Non-pigmented ciliary epithelial cell (primary cell): ENCODE results near the gene ARL9.
A peak's percentile ranks its signal among the peaks of the same experiment; 100 is the strongest.

Experiments used
- DNase-seq: peaks from one replicate; pipeline ENCODE4 v3.0.0-alpha.2; 2010; ENCODE audit warnings: low read depth

Gene ARL9

DNA sequence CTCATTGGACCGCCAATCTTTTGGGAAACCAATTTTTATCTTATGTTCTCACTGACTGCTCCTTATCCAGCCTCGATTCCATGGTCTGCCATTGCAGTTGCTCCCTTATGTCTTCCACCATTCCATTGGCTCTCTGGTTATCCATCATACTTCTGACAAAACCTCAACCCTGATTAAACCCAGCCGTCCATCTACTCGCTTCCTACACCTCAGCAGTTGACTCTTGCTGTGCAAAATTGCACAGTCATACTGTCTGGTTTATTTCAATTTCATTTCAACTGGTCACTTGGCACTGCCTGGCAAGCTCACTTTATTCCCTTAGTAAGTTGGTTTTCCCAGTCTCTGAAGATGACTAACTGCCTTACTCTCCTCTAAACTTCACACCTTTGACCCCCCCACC, 26.2 kb downstream of the ARL9 start:
- no peak for DNase-seq

DNA sequence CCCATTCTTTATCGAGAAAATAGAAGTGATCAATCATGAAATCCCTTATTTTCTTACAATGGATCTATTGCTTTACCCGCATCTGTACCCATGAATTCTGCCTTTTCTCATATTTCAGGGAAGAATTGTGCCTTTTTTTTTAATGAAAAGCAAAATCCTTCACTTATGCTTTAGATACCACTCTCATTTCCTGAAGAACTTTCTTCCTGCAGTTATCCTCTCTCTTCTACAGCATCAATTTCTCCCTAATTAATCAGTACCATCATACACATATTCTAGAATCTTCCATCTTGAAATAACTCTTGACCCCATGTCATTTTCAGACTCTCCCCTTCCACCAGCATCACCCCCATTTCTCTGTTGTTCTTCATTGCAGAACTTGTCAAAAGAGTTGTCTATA, 26.6 kb downstream of the ARL9 start:
- no peak for DNase-seq

DNA sequence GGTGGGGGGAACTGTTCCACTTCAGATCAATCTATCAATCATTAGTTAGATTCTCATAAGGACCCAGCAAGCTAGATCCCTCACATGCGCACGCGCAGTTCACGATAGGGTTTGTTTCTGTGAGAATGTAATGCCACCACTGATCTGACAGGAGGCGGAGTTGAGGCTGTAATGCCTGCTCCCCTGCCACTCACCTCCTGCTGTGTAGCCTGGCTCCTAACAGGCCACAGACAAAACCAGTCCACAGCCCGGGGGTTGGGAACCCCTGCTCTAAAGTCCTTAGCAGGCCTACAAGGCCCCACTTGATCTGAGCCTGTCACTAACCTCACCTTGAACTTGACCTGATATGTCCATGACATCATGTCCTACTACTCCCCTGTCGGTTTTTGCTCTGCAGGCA, 30.3 kb downstream of the ARL9 start:
- DNase-seq: no peak

DNA sequence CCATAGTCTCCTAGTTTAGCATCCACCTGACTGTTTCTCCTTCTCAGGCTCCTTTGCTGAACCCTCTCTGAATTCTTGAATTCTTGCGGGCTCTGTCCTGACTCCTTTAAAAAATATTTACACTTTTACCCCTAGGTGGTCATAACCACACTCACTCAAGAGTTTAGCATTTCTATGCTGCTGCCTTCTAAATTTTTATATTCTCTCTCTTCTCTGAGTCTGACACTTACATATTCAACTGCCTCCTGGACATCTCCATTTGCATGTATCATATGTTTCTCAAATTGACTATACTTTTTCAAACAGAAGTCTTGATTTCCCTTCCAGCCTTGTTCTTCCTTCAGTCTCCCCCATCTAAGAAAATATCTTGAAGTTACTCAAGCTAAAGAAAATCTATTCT, 31.6 kb downstream of the ARL9 start:
- no peak for DNase-seq

DNA sequence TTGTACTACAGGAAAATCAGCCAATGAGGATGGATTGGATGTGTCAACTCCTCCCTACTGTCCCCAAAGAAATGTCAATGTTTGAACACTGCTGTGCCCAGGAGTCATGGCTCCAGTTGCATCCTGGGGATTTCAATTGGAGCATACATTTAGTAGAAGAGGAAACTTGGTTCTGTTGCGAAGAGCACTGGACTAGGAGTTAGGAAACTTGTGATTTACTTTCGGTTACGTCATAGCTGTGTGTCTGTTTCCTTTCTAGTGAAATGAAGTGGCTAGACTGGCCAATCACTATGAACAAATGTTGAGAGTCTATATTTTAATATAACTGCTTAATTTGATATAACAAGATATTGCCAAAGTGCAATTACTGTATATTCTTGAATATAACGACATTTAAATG, 35.2 kb downstream of the ARL9 start:
- DNase-seq: no peak

DNA sequence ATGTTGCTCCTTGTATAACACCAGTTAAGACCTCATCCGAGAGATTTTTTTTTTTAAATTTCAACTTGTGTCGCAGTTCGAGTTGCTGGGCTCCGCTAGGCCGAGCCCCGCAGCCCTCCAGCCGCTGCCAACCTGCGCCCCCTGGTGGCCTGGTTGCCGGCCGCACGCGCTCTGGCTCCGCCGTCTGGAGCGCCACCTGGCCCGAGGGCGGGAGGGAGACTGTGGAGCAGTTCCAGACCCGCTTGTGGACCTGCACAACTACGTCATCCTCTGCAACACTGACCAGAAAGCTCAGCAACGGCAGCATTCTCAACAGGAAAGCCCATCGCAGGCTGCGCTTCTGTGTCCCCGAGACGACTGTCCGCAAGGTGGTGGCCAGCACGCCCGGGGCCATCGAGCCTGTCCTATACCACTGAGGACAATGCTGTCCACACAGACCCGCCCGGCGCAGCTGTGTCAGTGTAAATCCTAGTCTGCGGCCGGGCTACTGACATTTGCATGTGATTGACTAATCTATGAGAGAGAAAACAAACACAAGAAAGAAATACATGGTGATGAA, 39.1 kb downstream of the ARL9 start:
- DNase-seq: peak; percentile 41

DNA sequence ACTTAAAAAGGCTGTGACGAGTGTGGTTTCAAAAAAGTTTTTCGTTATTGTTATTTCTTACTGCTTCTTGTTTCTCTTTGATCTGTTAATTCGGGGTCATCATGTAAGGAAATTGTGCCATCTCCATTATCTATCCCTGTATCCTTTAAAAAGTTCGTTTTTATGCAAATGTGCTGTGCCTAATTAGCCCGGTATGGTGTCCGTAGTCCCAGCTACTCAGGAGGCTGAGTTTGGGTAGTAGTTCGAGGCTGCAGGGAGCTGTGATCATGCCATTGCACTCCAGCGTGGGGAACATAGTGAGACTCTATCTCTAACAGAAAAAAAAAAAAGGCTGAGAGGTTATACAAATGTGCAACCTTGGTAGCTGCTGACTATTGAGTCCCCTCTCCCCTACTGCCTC, 45.1 kb downstream of the ARL9 start:
- DNase-seq: no peak

DNA sequence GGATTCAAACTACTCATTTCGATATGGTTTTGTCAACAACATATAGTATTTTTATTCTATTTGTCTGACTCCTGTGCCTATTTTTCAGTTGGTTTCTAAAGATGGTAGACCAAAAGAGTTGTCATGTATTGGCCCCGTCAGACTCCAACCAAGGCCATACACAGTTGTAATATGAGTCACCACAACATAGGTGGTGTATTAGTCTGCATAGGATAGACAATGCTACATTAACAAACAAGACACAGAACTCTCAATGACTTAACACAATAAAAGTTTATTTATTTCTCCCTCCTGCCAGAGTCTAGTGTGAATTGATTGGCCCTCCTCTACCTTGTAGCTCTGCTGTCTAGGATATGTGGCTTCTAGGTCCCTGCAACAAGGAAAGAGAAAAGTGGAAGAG, 45.9 kb downstream of the ARL9 start:
- no peak for DNase-seq

DNA sequence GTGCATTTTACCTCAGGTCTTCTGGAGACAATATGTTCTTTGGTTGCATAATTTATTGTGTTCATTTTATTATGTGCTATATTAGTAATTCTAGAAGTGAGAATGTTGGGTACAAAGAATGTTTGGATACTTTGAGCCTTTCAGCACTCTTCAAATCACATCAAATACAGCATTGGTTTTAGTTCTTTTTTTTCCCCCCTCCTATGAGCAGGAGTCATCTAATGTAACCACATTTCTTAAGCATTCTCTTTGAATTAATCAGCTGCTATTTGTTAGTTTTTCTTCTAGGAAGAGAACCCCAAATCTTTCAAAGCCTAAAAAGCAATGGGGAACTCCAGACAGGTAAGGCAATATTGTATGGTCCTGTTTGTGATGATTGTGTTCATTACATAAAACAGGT, 46.7 kb downstream of the ARL9 start:
- DNase-seq: no peak

DNA sequence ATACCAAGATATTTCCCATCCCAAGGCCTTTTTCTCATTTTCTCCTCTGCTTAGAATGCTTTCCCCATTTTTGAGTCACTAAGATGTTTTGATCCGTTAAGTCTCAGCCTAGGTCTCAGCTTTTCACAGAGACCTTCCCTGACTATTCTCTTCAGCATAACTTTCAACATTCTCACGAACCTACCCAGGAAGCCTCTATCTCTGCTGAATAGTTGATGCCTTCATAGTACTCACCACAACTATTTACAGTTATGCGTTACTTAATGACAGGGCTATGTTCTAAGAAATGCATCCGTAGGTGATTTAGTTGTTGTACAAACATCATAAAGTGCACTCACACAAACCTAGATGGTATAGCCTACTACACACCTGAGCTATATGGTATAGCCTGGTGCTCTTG, 64.5 kb downstream of the ARL9 start:
- peak; percentile 55 for DNase-seq
